ENCODE results near the gene UBAP1L.

Gene UBAP1L

GRCh38 chr15:65105038-65105437 is 10.0 kb downstream of the UBAP1L start:
- H3K9me3 ChIP-seq (replicated peaks; ENCODE audit: insufficient read depth, low read length): no peaks in the 10 kb centered on the region
- H3K4me1 ChIP-seq (ENCODE audit: low read length): no peaks in the 10 kb centered on the region

GRCh38 chr15:65102912-65103311 is 12.1 kb downstream of the UBAP1L start:
- Histone ChIP-seq H3K9ac (ENCODE audit: low read length) (no peak overlapping the region), H3K4me2 (ENCODE audit: low read depth, low read length) (no peak overlapping the region), H4K20me1 (ENCODE audit: insufficient read depth, low read length) (no peaks in the 10 kb centered on the region), H3K79me2 (ENCODE audit: low read length) (no peaks in the 10 kb centered on the region), H3F3A (ENCODE audit: insufficient read depth, low read length) (no peaks in the 10 kb centered on the region), H3K27me3 (replicated peaks; ENCODE audit: insufficient read depth, low read length) (no peaks in the 10 kb centered on the region), H3K27ac (ENCODE audit: low read length) (no peak overlapping the region), H3K4me3 (ENCODE audit: low read length) (no peak overlapping the region), H3K9me2 (replicated peaks; ENCODE audit: insufficient read depth, low read length) (no peaks in the 10 kb centered on the region), H3K4me1 (ENCODE audit: low read length) (no peaks in the 10 kb centered on the region), H2AFZ (ENCODE audit: low read length) (no peak overlapping the region), H3K9me3 (replicated peaks; ENCODE audit: insufficient read depth, low read length) (no peaks in the 10 kb centered on the region), H3K36me3 (replicated peaks; ENCODE audit: insufficient read depth, low read length) (no peaks in the 10 kb centered on the region; the same call in 1 of the 2 replicates)
- DNase-seq: no peak
- TF ChIP-seq EZH2phosphoT487 (IDR thresholded peaks at IDR 0.05; ENCODE audit: low read length) (no peak), EZH2 (optimal IDR thresholded peaks at IDR 0.05; ENCODE audit: low read depth, low read length) (no peak)
- TF ChIP-seq, protein P1, sequence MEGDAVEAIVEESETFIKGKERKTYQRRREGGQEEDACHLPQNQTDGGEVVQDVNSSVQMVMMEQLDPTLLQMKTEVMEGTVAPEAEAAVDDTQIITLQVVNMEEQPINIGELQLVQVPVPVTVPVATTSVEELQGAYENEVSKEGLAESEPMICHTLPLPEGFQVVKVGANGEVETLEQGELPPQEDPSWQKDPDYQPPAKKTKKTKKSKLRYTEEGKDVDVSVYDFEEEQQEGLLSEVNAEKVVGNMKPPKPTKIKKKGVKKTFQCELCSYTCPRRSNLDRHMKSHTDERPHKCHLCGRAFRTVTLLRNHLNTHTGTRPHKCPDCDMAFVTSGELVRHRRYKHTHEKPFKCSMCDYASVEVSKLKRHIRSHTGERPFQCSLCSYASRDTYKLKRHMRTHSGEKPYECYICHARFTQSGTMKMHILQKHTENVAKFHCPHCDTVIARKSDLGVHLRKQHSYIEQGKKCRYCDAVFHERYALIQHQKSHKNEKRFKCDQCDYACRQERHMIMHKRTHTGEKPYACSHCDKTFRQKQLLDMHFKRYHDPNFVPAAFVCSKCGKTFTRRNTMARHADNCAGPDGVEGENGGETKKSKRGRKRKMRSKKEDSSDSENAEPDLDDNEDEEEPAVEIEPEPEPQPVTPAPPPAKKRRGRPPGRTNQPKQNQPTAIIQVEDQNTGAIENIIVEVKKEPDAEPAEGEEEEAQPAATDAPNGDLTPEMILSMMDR (IDR thresholded peaks at IDR 0.05; ENCODE audit: low read length): no peak

More at GRCh38 chr15:65105038-65105437, 10.0 kb downstream of the UBAP1L start:
- no peak overlapping the region for H3K27ac ChIP-seq (ENCODE audit: low read length)
- H3K4me2 ChIP-seq (ENCODE audit: low read depth, low read length): no peak overlapping the region
- no peak overlapping the region for H3K9ac ChIP-seq (ENCODE audit: low read length)
- H3K4me3 ChIP-seq (ENCODE audit: low read length): no peak overlapping the region
- H3K36me3 ChIP-seq (replicated peaks; ENCODE audit: insufficient read depth, low read length): no peaks in the 10 kb centered on the region; the same call in 1 of the 2 replicates
- no peaks in the 10 kb centered on the region for H3K9me2 ChIP-seq (replicated peaks; ENCODE audit: insufficient read depth, low read length)
- no peaks in the 10 kb centered on the region for H4K20me1 ChIP-seq (ENCODE audit: insufficient read depth, low read length)
- H3F3A ChIP-seq (ENCODE audit: insufficient read depth, low read length): no peaks in the 10 kb centered on the region
- H2AFZ ChIP-seq (ENCODE audit: low read length): no peak overlapping the region
- TF ChIP-seq EZH2 (optimal IDR thresholded peaks at IDR 0.05; ENCODE audit: low read depth, low read length): no peak
- no peak for TF ChIP-seq EZH2phosphoT487 (IDR thresholded peaks at IDR 0.05; ENCODE audit: low read length)
- TF ChIP-seq, protein P1 (IDR thresholded peaks at IDR 0.05; ENCODE audit: low read length): no peak
- no peak for DNase-seq
- no peaks in the 10 kb centered on the region for H3K79me2 ChIP-seq (ENCODE audit: low read length)
- H3K27me3 ChIP-seq (replicated peaks; ENCODE audit: insufficient read depth, low read length): no peaks in the 10 kb centered on the region

DNA sequence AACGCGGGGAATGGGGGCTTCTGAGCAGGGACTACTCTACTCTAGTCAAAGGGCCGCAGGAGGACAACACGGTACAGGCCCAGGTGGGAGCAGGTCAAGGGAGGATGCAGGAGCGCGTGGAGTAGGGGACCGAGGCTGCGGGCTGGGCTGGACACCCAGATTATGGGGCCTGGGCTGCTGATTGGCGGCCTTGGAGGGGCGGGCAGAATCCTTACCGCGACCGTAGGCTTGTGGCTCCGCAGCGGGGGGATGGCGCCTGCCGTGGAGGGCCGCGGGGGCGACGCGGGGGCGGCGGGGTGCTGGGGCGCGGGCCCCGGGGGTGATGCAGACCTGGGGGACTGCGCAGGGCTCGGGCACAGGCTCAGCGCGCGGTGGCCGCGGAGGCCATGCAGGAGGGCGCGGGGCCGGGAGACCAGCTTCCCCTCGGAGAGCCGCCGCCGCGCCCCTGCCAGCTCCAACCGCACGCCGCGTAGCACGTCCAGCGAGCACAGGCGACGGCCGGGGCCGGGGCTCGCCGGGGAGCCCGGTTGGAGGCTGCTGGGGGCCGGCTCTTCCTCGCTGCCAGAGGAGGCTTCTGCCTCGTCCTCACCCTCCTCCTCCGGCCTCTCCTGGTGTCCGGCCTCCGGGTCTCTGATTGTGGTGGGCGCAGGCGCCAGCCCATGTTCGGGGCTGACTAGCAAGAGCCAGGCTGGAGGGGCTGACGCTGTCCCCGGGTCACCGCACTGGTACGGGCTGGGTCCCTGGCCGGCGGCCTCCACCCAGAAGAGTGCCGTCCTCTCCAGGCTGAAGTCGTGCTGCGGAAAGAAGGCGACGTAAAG is 12.9 kb downstream of the UBAP1L start:
- Histone ChIP-seq H3K4me1 (ENCODE audit: low read length) (no peaks in the 10 kb centered on the region), H3K27ac (ENCODE audit: low read length) (no peak overlapping the region), H3K9me3 (replicated peaks; ENCODE audit: insufficient read depth, low read length) (no peaks in the 10 kb centered on the region), H2AFZ (ENCODE audit: low read length) (no peak overlapping the region), H3K27me3 (replicated peaks; ENCODE audit: insufficient read depth, low read length) (no peaks in the 10 kb centered on the region), H3K9me2 (replicated peaks; ENCODE audit: insufficient read depth, low read length) (no peaks in the 10 kb centered on the region), H3K79me2 (ENCODE audit: low read length) (no peaks in the 10 kb centered on the region), H3K4me3 (ENCODE audit: low read length) (no peak overlapping the region), H4K20me1 (ENCODE audit: insufficient read depth, low read length) (no peaks in the 10 kb centered on the region), H3K4me2 (ENCODE audit: low read depth, low read length) (no peak overlapping the region), H3K9ac (ENCODE audit: low read length) (no peak overlapping the region), H3F3A (ENCODE audit: insufficient read depth, low read length) (no peaks in the 10 kb centered on the region), H3K36me3 (replicated peaks; ENCODE audit: insufficient read depth, low read length) (no peaks in the 10 kb centered on the region; the same call in 1 of the 2 replicates)
- no peak for DNase-seq
- TF ChIP-seq, protein P1 (IDR thresholded peaks at IDR 0.05; ENCODE audit: low read length): no peak
- TF ChIP-seq EZH2phosphoT487 (IDR thresholded peaks at IDR 0.05; ENCODE audit: low read length) (no peak), EZH2 (optimal IDR thresholded peaks at IDR 0.05; ENCODE audit: low read depth, low read length) (no peak)
